Measurements from ENCODE around the gene KIRREL3.

KIRREL3 gene

GRCh38 chr11:126478466-126478865, 522.1 kb downstream of the KIRREL3 start:
- no peak for DNase-seq

GRCh38 chr11:126477535-126478305, 522.9 kb downstream of the KIRREL3 start:
- peak; percentile 16 for DNase-seq

GRCh38 chr11:126476977-126477376, 523.6 kb downstream of the KIRREL3 start:
- no peak for DNase-seq

DNA sequence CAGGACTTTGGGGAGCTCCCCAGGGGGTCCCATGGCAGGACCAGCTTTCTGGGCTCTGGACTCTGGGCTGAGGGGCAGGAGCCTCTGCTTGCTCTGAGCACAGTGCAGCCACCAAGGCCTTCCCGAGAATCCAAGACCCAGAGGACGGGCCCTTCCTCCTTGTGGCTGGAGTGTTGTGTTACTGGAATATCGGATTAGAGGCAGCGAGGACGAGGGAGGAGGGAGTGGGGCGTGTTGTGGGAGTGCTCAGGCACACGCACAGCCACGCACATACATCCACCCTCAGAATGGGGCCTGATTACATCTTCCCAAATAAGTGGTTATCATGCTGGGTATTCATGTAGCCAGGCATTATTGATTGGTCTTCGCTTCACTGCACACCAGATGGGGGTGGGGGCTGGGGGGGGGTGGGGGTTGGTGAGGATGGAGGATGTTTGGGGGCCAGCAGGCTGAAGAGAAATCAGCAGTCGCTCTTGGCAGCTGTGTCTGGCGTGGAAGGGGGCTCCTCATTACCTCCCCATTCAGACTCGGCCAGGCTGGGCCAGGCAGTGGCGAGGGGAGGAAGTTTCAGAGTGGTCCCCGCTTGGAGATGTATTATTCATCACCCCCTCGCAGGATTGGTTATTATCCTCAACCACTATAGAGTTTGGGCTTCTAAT, 524.2 kb downstream of the KIRREL3 start:
- no peak for DNase-seq

- no peak for DNase-seq
These were observed 525.3 kb downstream of the KIRREL3 start for GRCh38 chr11:126475014-126475991.

GRCh38 chr11:126474220-126474619, 526.4 kb downstream of the KIRREL3 start:
- peak; percentile 90 for DNase-seq

- DNase-seq, result no peak
These were observed 527.3 kb downstream of the KIRREL3 start for GRCh38 chr11:126473269-126473668.

- no peak for DNase-seq
These were observed 531.3 kb downstream of the KIRREL3 start for GRCh38 chr11:126469311-126469710.

DNA sequence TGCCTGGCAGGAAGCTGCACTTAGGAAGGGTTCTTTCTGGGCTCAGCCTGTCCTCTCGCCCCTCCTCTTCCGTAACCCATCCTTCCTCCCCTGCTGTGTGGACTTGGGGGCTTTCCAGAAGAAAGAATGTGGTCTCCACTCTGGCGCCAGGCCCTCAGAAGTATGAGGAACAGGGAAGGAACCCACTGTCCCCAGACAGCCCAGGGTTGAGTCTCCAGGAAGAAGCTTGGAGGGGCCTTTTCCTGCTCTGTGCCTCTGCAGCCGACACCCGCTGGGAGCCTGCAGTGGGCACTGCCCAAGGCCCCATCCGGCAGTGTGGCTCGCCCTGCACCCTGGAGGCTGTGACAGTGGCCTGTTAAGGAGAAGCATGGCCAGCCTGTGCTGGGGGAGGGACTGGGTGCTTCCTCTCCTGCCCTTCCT, 532.5 kb downstream of the KIRREL3 start:
- no peak for DNase-seq

DNA sequence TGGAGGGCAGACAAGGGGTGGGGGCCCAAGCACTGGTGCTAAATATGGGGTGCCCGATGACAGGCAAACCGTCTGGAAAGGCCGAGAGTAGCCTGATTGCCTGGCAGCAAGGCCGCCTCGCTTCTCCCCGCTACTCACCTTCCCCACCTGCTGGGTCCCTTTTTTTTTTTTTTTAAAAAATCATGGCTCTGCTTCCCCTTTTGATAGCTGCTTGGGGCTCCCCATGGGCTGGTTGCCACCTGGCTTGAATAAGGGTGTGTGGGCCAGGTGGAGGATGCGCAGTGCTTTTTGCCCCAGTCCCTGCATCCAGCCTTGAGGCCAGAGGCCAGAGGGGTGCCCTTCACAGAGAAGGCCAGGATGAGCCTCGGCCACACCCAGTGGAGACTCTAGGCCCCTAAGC, 533.1 kb downstream of the KIRREL3 start:
- DNase-seq, result no peak

GRCh38 chr11:126467046-126467370, 533.6 kb downstream of the KIRREL3 start:
- DNase-seq, result no peak

GRCh38 chr11:126466236-126467045, 534.1 kb downstream of the KIRREL3 start:
- no peak for DNase-seq

- peak; percentile 51 for DNase-seq
These were observed 534.9 kb downstream of the KIRREL3 start for GRCh38 chr11:126465573-126466188.

- no peak for DNase-seq
These were observed 535.8 kb downstream of the KIRREL3 start for GRCh38 chr11:126464796-126465195.

- no peak for DNase-seq
These were observed 538.1 kb downstream of the KIRREL3 start for GRCh38 chr11:126462422-126462821.

- DNase-seq, result no peak
These were observed 538.6 kb downstream of the KIRREL3 start for GRCh38 chr11:126461996-126462395.

DNA sequence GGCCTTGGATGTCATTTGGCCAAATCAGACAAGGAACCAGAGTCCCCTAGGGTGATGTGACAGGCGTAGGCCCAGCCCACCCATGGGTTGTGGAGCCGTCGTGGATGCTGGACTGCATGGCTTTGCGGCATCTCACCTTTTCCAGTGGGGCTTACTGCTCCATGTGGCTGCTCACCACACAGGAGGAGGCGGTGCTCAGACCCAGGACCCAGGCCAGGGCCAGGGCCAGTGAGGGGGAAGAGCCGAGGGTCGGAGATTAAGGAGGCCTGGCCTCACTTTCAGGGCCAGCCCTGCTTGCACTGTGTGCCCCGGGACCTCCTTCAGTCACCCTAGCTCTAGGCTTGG, 539.5 kb downstream of the KIRREL3 start:
- DNase-seq, result no peak

DNA sequence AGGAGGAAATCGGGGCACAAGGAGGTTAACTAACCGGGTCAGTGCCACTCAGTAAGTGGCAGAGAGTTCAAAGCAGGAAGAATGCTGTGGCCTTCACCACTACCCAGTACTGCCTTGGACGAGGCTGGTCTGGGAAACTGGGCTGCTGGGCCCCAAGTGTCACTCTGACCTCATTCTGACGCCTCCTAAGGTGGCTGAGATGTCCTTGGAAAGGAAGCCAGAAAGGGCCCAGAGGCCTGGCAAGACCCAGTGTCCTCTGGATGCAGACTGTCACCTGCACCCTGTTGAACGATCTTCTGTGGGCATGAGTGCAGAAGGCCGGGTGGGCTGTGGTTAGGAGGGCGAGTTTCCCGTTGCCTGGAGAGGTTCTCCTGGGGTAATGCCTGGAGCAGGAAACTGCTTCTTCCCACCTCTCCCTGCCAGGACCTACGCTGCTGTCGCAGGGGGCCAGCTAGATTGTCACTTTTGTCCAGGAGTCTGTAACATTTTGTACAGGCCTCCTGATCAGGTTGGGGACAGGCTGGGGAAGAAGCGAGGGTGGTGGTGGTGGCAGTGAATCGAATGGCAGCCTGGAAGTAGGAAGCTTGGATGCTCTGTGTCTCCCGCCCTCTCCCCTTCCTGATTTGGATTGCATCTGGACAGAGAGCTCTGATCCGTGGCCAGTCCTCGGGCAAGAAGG, 540.0 kb downstream of the KIRREL3 start:
- DNase-seq, result no peak

DNA sequence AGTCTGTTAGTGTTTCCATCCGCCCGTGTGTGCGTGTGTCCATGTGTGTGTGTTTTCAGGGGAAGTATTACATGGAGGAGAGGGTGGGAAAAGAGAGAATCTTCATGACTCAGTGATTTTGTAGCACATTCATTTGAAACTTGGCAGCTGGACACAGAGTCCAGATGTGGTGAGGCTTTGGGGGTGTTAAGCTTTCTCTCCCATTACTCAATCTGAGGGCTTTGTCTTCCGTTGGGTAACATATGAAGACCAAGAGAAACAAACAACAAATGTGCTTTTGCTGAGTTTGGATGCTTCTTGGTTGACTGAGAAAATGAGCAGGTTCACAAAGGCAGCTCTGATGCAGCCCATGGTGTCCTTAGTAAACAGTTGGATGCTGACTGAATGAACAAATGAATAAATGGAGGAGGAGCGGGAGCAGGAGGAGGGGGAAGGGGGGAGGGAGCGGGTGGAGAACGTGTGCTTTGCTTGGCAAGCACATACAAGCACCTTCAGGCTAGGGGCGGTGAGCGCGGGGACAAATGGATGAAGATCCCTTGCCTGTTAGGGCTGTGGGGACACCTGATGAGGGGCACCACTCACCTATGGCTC, 540.8 kb downstream of the KIRREL3 start:
- DNase-seq, result no peak

DNA sequence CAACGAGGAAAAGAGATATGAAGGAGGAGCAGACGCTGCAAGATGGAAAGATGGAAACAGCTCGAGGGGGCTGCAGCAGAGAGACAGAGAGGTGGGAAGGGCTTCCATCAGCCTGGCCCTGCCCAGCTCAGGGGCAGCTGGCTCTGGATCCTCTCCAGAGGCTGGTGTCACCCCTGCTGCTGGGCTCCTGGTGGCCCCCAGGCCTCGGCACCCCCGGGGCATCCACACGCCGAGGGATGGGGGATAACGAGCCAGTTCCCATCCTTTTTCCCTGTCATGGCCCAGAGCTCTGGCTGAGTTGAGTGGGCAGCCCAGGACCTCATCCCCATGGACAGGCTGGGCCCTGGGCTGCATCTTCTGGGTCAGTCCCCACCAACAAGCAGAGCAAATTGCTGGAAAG, 542.8 kb downstream of the KIRREL3 start:
- DNase-seq, result no peak

Measured in NCI-H774 (cell line).